PC-3 (cell line): ENCODE measurements around the gene KIF7.

ENCODE experiments used
- CTCF ChIP-seq: fragments of 300-600 bp; sonication (generic); conservative IDR thresholded peaks from 2 replicates; pipeline ENCODE4 v1.5.1; 2017; ENCODE audit warnings: antibody characterized with exemption, low read depth, mild to moderate bottlenecking, low read length
- EZH2phosphoT487 ChIP-seq: fragments of 300-600 bp; sonication (generic); IDR thresholded peaks from 2 replicates; pipeline ENCODE4 v1.6.1; 2018; ENCODE audit warnings: mild to moderate bottlenecking, antibody characterized with exemption, low read length, borderline replicate concordance

- TF ChIP-seq CTCF (no peak), EZH2phosphoT487 (no peak)
Measured at GRCh38 chr15:89629829-89630228, 25.4 kb downstream of the KIF7 start.
